ENCODE measurements around the gene RPL29. TPM values are rescaled to one million over a fixed set of nuclear protein-coding genes. Genes with fewer than 3 reads are reported as not detected.

The RPL29 gene
- total and polyA plus RNA-seq, 2 of the 13 experiments (the other 11 are each of a cell fraction or from before 2014, with no cell fraction given): 1,348 to 2,263 TPM

DNA sequence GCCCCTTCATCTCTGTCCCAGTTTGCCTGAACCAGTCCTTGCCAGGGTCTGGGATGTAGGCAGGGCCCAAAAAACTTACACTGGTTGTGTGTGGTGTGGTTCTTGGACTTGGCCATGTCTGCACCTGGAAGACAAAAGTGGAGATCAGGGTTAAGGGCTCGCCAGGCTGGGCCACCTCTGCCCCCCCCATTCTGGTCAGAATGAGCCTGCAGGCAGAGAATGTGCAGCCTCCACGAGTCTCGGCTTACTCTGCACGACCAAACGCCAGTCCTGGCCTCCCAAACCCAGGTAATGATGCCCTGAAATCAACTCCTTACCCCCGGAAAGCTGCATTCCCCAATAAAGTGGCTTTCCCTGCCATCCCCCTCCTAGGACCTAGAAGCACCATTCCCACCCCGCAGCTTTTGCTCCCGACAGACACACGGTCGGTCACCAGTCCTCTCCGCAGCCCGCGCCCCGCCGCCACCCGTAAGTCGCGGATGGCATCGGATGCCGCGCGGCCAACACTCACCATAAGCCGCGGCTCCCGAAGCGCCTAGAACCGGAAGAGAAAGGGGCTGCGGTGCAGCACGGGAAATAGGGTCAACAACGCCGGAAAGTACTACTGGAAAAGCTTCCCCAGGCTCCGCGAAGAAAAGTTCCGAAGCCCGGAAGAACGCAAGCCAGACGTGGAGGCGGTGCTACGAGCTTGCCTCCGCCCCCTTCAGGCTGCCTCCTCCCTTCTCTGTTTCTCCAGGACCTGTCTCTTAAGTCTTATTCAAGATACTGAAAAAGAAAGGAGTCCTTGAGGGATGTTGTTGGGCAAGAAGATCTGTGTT, at the start of gene RPL29 (continued):
- no peak for TF ChIP-seq GTF3A (CRISPR knock-in tag; conservative IDR thresholded peaks at IDR 0.05)
- TF ChIP-seq ARHGAP35 (CRISPR knock-in tag; IDR thresholded peaks at IDR 0.05; ENCODE audit: borderline replicate concordance): no peak
- TF ChIP-seq ZNF143 (CRISPR knock-in tag; IDR thresholded peaks at IDR 0.05): peak; percentile 91
- TF ChIP-seq ZNF232 (CRISPR knock-in tag; IDR thresholded peaks at IDR 0.05; ENCODE audit: borderline replicate concordance): 0 out of 2 replicates have a peak, but pooled peaks have one; percentile 42
- TF ChIP-seq MIXL1 (CRISPR knock-in tag; IDR thresholded peaks at IDR 0.05): peak; percentile 92
- TF ChIP-seq ZBTB7B (CRISPR knock-in tag; IDR thresholded peaks at IDR 0.05): peak; percentile 47; the same call in 1 of the 2 replicates
- peak; percentile 93 for TF ChIP-seq BRCA1 (CRISPR knock-in tag; IDR thresholded peaks at IDR 0.05)
- peak; percentile 64 for TF ChIP-seq SRF (IDR thresholded peaks at IDR 0.05; ENCODE audit: low read depth, low read length)
- peak; percentile 100 for TF ChIP-seq MYC (CRISPR knock-in tag; IDR thresholded peaks at IDR 0.05; ENCODE audit: borderline replicate concordance)
- TF ChIP-seq ZNF616 (CRISPR knock-in tag; IDR thresholded peaks at IDR 0.05; ENCODE audit: low read depth): no peak
- TF ChIP-seq RXRB (CRISPR knock-in tag; IDR thresholded peaks at IDR 0.05; ENCODE audit: borderline replicate concordance): peak; percentile 63; the same call in 1 of the 2 replicates
- TF ChIP-seq, protein P1, sequence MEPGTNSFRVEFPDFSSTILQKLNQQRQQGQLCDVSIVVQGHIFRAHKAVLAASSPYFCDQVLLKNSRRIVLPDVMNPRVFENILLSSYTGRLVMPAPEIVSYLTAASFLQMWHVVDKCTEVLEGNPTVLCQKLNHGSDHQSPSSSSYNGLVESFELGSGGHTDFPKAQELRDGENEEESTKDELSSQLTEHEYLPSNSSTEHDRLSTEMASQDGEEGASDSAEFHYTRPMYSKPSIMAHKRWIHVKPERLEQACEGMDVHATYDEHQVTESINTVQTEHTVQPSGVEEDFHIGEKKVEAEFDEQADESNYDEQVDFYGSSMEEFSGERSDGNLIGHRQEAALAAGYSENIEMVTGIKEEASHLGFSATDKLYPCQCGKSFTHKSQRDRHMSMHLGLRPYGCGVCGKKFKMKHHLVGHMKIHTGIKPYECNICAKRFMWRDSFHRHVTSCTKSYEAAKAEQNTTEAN (CRISPR knock-in tag; conservative IDR thresholded peaks at IDR 0.05): peak; percentile 42; the same call in 1 of the 2 replicates
- TF ChIP-seq MAF1 (CRISPR knock-in tag; IDR thresholded peaks at IDR 0.05; ENCODE audit: borderline replicate concordance): peak; percentile 82; the same call in 1 of the 2 replicates
- TF ChIP-seq ZNF318 (CRISPR knock-in tag; IDR thresholded peaks at IDR 0.05): peak; percentile 46; the same call in 1 of the 2 replicates
- no peak for TF ChIP-seq NFE2L1 (CRISPR knock-in tag; IDR thresholded peaks at IDR 0.05; ENCODE audit: borderline replicate concordance)
- TF ChIP-seq MAFF (IDR thresholded peaks at IDR 0.05; ENCODE audit: low read depth, low read length): no peak

All from HepG2 (cell line).